ENCODE results near the gene ZNF595. TPM values are rescaled to one million over a fixed set of nuclear protein-coding genes. Genes with fewer than 3 reads are reported as not detected.
A peak's percentile ranks its signal among the peaks of the same experiment; 100 is the strongest.
"Not testable (repeated sequence)": the region's sequence is repeated elsewhere in the genome, so short reads cannot be mapped to it uniquely, and the experiment has no call there.

ZNF595 gene
- total RNA-seq, 1 donor from 2014 or later, result 3.4 TPM

DNA sequence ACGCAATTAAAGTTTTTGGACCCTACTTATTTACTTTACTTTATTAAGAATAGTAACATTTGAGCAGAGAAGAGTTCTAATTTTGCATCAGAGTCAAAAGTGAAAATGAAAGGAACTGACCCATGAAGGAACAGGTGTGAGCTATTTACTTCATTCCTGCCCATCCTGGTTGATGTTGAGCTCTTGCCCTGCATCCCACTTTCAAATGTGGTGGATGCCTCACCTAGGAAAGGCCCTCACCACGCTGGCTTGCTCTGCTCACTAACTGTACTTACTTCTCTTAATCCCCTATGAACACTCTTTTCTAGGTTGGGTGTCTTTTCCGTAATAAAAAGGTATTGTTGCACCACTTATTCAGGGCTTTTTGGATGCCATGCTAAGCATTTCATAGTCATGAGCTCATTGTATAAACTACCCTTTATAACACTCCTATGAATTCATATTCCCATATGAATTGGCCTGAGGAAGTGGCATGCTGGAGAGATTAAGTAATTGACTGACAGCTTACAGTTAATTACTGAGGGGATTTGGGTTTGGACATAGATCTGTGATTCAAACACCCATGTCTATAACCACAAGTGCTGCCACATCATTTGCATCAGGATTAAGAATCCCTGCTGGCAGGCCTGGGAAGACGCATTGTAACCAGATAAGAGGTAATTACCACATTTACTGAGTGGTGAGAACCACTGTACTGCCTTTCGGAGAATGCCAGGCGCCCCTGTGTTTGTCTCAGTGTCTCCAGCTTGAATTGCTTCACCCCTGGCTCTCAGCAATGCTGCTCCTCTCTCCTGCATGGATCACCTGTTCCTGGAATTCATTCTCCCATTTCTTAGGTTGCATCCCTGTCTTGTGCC lies 16.3 kb upstream of the ZNF595 start:
- H3K9me3 ChIP-seq; intact Hi-C loops (cut with DNase I); DNase-seq (ENCODE audit: low spot score in 2 of 2); H3K36me3 ChIP-seq; H3K4me3 ChIP-seq; H3K27ac ChIP-seq; H3K27me3 ChIP-seq; H3K4me1 ChIP-seq: not testable (repeated sequence)

- H3K9me3 ChIP-seq; H3K27me3 ChIP-seq; DNase-seq (ENCODE audit: low spot score in 2 of 2); H3K4me3 ChIP-seq; H3K27ac ChIP-seq; H3K4me1 ChIP-seq; H3K36me3 ChIP-seq; intact Hi-C loops (cut with DNase I): not testable (repeated sequence)
These were observed 14.9 kb upstream of the ZNF595 start for GRCh38 chr4:38202-38601.

DNA sequence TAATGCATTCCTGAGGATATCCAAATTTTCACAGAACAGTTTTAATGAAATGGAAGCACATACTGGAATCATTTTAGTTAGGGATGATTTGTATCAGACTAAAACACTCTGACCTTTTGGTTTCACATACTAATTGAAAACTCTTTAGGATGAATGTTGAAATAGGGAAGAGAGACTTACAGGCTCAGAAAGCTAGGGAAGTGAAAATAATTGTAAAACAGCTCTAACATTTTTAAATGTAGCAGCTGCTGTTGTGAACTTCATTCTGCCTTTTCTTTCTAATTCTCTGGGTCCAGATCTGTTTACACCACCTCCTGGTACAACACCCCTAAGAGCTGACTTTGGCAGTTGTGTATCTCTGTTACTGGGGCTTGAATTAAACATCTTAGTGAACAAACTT lies 9.7 kb upstream of the ZNF595 start:
- H3K27me3 ChIP-seq; H3K9me3 ChIP-seq; H3K4me1 ChIP-seq; DNase-seq (ENCODE audit: low spot score in 2 of 2); H3K36me3 ChIP-seq; H3K4me3 ChIP-seq; H3K27ac ChIP-seq; intact Hi-C loops (cut with DNase I): not testable (repeated sequence)

GRCh38 chr4:51253-51652 lies 1.9 kb upstream of the ZNF595 start:
- H3K27me3 ChIP-seq; H3K27ac ChIP-seq; H3K4me1 ChIP-seq; H3K36me3 ChIP-seq; DNase-seq (ENCODE audit: low spot score in 2 of 2); intact Hi-C loops (cut with DNase I); H3K4me3 ChIP-seq; H3K9me3 ChIP-seq: not testable (repeated sequence)

- intact Hi-C loops (cut with DNase I); DNase-seq (ENCODE audit: low spot score in 2 of 2); H3K9me3 ChIP-seq; H3K27me3 ChIP-seq; H3K4me3 ChIP-seq; H3K27ac ChIP-seq; H3K36me3 ChIP-seq; H3K4me1 ChIP-seq: not testable (repeated sequence)
These were observed 1.4 kb upstream of the ZNF595 start for GRCh38 chr4:51655-52277.

DNA sequence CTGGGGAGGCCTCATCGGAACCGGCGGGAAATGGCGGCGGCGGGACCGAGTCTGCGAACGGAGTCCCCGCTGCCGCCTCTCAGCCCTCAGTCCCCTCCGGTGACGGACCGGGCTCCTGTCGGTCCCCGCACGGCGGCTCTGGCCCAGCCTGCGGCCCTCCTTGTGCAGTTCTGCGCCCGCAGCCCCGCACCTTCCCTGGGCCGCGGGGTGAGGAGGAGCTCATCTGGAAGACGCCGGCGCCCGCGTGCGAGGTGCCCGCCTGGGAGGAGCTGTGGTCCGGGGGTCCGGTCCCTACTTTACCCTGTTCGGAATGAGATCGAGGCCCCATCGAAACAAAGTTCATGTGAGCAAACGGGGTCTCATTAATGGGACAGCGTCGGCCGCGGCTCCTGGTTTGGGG lies 400 bp downstream of the ZNF595 start:
- intact Hi-C loops (cut with DNase I), result not testable (repeated sequence)

GRCh38 chr4:64733-65132 lies 11.6 kb downstream of the ZNF595 start:
- H3K27me3 ChIP-seq; H3K4me1 ChIP-seq; H3K27ac ChIP-seq; intact Hi-C loops (cut with DNase I); DNase-seq (ENCODE audit: low spot score in 2 of 2); H3K4me3 ChIP-seq: not testable (repeated sequence)
- peaks cover 3 to 13% of the 10 kb centered on the region in 2 donors for H3K9me3 ChIP-seq
- H3K36me3 ChIP-seq, result peaks cover 8 to 16% of the 10 kb centered on the region in 2 donors

More for the DNA sequence above, 400 bp downstream of the ZNF595 start:
- not testable (repeated sequence) for DNase-seq (ENCODE audit: low spot score in 2 of 2); H3K4me1 ChIP-seq; H3K9me3 ChIP-seq; H3K36me3 ChIP-seq; H3K27me3 ChIP-seq
- Histone ChIP-seq H3K4me3 (peak overlapping the region; percentile 39 to 53), H3K27ac (peak overlapping the region; percentile 63 to 70)

GRCh38 chr4:71830-72229 lies 18.7 kb downstream of the ZNF595 start:
- Histone ChIP-seq H3K27me3 (no peaks in the 10 kb centered on the region), H3K9me3 (peaks cover 64 to 84% of the 10 kb centered on the region in 2 donors), H3K27ac (no peak overlapping the region), H3K36me3 (peaks cover 35 to 73% of the 10 kb centered on the region in 2 donors), H3K4me1 (no peaks in the 10 kb centered on the region), H3K4me3 (no peak overlapping the region)
- intact Hi-C loops (cut with DNase I), result no loop called here
- no peak for TF ChIP-seq CTCF (IDR thresholded peaks at IDR 0.05)
- DNase-seq (ENCODE audit: low spot score in 2 of 2), result no peak

GRCh38 chr4:85951-86350 lies 32.8 kb downstream of the ZNF595 start:
- peaks cover 96 to 100% of the 10 kb centered on the region in 2 donors for H3K9me3 ChIP-seq
- DNase-seq (ENCODE audit: low spot score in 2 of 2), result no peak
- no peak overlapping the region for H3K27ac ChIP-seq
- intact Hi-C loops (cut with DNase I), result no loop called here
- peak overlapping the region in 1 of 2 donors; percentile 29 for H3K4me3 ChIP-seq
- H3K4me1 ChIP-seq, result no peaks in the 10 kb centered on the region
- TF ChIP-seq CTCF (IDR thresholded peaks at IDR 0.05), result no peak
- no peaks in the 10 kb centered on the region for H3K27me3 ChIP-seq
- peaks cover 52 to 74% of the 10 kb centered on the region in 2 donors for H3K36me3 ChIP-seq

DNA sequence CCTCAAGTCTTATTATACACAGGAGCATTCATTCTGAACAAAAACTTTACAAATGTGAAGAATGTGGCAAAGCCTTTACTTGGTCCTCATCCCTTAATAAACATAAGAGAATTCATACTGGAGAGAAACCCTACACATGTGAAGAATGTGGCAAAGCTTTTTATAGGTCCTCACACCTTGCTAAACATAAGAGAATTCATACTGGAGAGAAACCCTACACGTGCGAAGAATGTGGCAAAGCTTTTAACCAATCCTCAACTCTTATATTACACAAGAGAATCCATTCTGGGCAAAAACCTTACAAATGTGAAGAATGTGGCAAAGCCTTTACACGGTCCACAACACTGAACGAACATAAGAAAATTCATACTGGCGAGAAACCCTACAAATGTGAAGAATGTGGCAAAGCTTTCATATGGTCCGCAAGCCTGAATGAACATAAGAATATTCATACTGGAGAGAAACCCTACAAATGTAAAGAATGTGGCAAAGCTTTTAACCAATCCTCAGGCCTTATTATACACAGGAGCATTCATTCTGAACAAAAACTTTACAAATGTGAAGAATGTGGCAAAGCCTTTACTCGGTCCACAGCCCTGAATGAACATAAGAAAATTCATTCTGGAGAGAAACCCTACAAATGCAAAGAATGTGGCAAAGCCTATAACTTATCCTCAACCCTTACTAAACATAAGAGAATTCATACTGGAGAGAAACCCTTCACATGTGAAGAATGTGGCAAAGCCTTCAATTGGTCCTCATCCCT lies 33.6 kb downstream of the ZNF595 start:
- H3K27ac ChIP-seq; intact Hi-C loops (cut with DNase I); DNase-seq (ENCODE audit: low spot score in 2 of 2); H3K4me1 ChIP-seq; H3K27me3 ChIP-seq: not testable (repeated sequence)
- H3K9me3 ChIP-seq, result peaks cover 97 to 100% of the 10 kb centered on the region in 2 donors
- H3K4me3 ChIP-seq, result peak overlapping the region in 1 of 2 donors; percentile 29
- peaks cover 45 to 66% of the 10 kb centered on the region in 2 donors for H3K36me3 ChIP-seq

Data from ascending aorta (tissue), 2 donors.